ENCODE data around the gene FAM168A. TPM values are rescaled to one million over a fixed set of nuclear protein-coding genes. Genes with fewer than 3 reads are reported as not detected.

The FAM168A gene, protein sequence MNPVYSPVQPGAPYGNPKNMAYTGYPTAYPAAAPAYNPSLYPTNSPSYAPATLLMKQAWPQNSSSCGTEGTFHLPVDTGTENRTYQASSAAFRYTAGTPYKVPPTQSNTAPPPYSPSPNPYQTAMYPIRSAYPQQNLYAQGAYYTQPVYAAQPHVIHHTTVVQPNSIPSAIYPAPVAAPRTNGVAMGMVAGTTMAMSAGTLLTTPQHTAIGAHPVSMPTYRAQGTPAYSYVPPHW
- total RNA-seq (2021), result 23.6 to 25.9 TPM (median 24.2 TPM) in 3 replicates
- percentile 70 among the genes with signal in this experiment for Bru-seq, nascent RNA
- long read RNA-seq, experiment 1, partial matches to known transcripts, result 1 of 44 reads
- long read RNA-seq, experiment 1, other reads (novel, unspliced or antisense), result 41 of 44 reads
- long read RNA-seq, experiment 2, transcript FAM168A-202 (8 exons, 1,767 nt), result major isoform, 7 of 33 reads
- long read RNA-seq, experiment 2, partial matches to known transcripts, result 0 of 33 reads
- long read RNA-seq, experiment 2, other reads (novel, unspliced or antisense), result 26 of 33 reads
- long read RNA-seq, experiment 3, partial matches to known transcripts, result 0 of 3 reads
- long read RNA-seq, experiment 3, other reads (novel, unspliced or antisense), result 2 of 3 reads

DNA sequence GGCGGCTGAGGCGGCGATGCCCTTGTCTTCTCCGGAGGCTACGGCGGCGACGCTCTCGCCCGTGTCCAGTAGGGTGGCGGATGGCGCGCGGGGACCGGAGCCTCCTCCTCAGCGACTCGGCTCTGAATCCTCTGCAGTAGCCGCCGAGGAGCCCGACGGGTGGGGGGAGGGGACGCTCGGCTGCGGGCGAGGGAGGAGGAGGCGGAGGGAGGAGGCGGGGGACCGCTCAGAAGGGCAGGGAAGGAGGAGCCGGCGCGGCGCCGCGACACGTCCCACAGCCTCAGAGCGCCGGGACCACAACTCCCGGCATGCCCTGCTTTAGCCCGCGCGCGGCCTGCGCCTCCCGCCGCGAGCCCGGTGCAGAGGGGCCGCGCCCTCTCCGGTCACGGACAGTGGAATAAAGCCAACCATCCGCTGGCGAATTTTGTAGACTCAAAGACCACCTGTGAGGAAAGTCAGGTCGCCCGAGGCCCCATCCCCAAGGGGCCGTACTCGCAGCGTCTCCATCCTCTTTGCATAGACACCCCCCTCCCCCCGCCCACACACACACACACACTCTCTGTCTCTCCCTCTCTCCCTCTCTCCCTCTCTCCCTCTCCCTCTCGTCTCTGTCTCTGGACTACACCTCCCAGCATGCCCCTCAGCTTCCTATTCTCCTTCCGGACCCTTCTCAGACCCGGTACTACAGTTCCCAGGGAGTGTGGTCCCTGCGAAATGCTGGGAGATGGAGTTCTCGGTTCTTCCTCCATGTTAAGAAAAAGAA is at the start of gene FAM168A:
Gene FAM168A, minus strand, starts transcription at position 157 of the 763 bp plus-strand sequence. CDS start 129,638 bp downstream, outside the sequence.
- Mint-ChIP-seq H3K36me3 (no peaks in the 10 kb centered on the region), H3K27me3 (ENCODE audit: low read depth) (no peaks in the 10 kb centered on the region)
- CTCF ChIA-PET, result interaction anchor here (0.6 to 1.6 kb wide), 6 partner anchors 27 to 247 kb away, joined by 3 to 13 read pairs (median 6); partner anchors contain the start of gene PLEKHB1
- TF ChIP-seq NR3C1 (CRISPR knock-in tag; conservative IDR thresholded peaks at IDR 0.05; ENCODE audit: low read depth) (no peak), USF2 (CRISPR knock-in tag; IDR thresholded peaks at IDR 0.05) (no peak), ZNF232 (CRISPR knock-in tag; IDR thresholded peaks at IDR 0.05) (peak; percentile 55; the same call in 1 of the 2 replicates), TEAD1 (CRISPR knock-in tag; IDR thresholded peaks at IDR 0.05) (peak; percentile 70), FOXP1 (CRISPR knock-in tag; IDR thresholded peaks at IDR 0.05; ENCODE audit: borderline replicate concordance) (peak; percentile 85; the same call in 1 of the 2 replicates), STAT6 (CRISPR knock-in tag; conservative IDR thresholded peaks at IDR 0.05; ENCODE audit: low read depth) (no peak), ZNF425 (CRISPR knock-in tag; conservative IDR thresholded peaks at IDR 0.05) (no peak), ZBTB21 (CRISPR knock-in tag; IDR thresholded peaks at IDR 0.05; ENCODE audit: borderline replicate concordance) (no peak), CBFB (CRISPR knock-in tag; IDR thresholded peaks at IDR 0.05; ENCODE audit: low read depth) (no peak), NR2C2 (CRISPR knock-in tag; IDR thresholded peaks at IDR 0.05) (no peak), ESRRA (CRISPR knock-in tag; IDR thresholded peaks at IDR 0.05; ENCODE audit: borderline replicate concordance) (no peak), NFE2L1 (CRISPR knock-in tag; IDR thresholded peaks at IDR 0.05) (no peak)
- TF ChIP-seq, protein P1, sequence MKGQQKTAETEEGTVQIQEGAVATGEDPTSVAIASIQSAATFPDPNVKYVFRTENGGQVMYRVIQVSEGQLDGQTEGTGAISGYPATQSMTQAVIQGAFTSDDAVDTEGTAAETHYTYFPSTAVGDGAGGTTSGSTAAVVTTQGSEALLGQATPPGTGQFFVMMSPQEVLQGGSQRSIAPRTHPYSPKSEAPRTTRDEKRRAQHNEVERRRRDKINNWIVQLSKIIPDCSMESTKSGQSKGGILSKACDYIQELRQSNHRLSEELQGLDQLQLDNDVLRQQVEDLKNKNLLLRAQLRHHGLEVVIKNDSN (CRISPR knock-in tag; IDR thresholded peaks at IDR 0.05), result 0 out of 2 replicates have a peak, but pooled peaks have one; percentile 27
- TF ChIP-seq, protein P2, sequence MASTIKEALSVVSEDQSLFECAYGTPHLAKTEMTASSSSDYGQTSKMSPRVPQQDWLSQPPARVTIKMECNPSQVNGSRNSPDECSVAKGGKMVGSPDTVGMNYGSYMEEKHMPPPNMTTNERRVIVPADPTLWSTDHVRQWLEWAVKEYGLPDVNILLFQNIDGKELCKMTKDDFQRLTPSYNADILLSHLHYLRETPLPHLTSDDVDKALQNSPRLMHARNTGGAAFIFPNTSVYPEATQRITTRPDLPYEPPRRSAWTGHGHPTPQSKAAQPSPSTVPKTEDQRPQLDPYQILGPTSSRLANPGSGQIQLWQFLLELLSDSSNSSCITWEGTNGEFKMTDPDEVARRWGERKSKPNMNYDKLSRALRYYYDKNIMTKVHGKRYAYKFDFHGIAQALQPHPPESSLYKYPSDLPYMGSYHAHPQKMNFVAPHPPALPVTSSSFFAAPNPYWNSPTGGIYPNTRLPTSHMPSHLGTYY (CRISPR knock-in tag; IDR thresholded peaks at IDR 0.05), result no peak
- TF ChIP-seq, protein P3, sequence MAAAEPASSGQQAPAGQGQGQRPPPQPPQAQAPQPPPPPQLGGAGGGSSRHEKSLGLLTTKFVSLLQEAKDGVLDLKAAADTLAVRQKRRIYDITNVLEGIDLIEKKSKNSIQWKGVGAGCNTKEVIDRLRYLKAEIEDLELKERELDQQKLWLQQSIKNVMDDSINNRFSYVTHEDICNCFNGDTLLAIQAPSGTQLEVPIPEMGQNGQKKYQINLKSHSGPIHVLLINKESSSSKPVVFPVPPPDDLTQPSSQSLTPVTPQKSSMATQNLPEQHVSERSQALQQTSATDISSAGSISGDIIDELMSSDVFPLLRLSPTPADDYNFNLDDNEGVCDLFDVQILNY (CRISPR knock-in tag; IDR thresholded peaks at IDR 0.05), result peak; percentile 83; the same call in 1 of the 2 replicates
- TF ChIP-seq, protein P4, sequence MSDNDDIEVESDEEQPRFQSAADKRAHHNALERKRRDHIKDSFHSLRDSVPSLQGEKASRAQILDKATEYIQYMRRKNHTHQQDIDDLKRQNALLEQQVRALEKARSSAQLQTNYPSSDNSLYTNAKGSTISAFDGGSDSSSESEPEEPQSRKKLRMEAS (CRISPR knock-in tag; IDR thresholded peaks at IDR 0.05), result peak; percentile 78
- TF ChIP-seq, protein P5, sequence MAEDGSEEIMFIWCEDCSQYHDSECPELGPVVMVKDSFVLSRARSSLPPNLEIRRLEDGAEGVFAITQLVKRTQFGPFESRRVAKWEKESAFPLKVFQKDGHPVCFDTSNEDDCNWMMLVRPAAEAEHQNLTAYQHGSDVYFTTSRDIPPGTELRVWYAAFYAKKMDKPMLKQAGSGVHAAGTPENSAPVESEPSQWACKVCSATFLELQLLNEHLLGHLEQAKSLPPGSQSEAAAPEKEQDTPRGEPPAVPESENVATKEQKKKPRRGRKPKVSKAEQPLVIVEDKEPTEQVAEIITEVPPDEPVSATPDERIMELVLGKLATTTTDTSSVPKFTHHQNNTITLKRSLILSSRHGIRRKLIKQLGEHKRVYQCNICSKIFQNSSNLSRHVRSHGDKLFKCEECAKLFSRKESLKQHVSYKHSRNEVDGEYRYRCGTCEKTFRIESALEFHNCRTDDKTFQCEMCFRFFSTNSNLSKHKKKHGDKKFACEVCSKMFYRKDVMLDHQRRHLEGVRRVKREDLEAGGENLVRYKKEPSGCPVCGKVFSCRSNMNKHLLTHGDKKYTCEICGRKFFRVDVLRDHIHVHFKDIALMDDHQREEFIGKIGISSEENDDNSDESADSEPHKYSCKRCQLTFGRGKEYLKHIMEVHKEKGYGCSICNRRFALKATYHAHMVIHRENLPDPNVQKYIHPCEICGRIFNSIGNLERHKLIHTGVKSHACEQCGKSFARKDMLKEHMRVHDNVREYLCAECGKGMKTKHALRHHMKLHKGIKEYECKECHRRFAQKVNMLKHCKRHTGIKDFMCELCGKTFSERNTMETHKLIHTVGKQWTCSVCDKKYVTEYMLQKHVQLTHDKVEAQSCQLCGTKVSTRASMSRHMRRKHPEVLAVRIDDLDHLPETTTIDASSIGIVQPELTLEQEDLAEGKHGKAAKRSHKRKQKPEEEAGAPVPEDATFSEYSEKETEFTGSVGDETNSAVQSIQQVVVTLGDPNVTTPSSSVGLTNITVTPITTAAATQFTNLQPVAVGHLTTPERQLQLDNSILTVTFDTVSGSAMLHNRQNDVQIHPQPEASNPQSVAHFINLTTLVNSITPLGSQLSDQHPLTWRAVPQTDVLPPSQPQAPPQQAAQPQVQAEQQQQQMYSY (CRISPR knock-in tag; IDR thresholded peaks at IDR 0.05), result no peak
- TF ChIP-seq, protein P6, sequence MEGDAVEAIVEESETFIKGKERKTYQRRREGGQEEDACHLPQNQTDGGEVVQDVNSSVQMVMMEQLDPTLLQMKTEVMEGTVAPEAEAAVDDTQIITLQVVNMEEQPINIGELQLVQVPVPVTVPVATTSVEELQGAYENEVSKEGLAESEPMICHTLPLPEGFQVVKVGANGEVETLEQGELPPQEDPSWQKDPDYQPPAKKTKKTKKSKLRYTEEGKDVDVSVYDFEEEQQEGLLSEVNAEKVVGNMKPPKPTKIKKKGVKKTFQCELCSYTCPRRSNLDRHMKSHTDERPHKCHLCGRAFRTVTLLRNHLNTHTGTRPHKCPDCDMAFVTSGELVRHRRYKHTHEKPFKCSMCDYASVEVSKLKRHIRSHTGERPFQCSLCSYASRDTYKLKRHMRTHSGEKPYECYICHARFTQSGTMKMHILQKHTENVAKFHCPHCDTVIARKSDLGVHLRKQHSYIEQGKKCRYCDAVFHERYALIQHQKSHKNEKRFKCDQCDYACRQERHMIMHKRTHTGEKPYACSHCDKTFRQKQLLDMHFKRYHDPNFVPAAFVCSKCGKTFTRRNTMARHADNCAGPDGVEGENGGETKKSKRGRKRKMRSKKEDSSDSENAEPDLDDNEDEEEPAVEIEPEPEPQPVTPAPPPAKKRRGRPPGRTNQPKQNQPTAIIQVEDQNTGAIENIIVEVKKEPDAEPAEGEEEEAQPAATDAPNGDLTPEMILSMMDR (IDR thresholded peaks at IDR 0.05), result no peak

More for the DNA sequence above, at the start of gene FAM168A:
- peak; percentile 94 for DNase-seq (ENCODE audit: low spot score)
- POLR2A ChIA-PET, result interaction anchor here (0.5 to 0.9 kb wide), 5 partner anchors 16 to 801 kb away, joined by 3 to 8 read pairs (median 3); partner anchors contain the start of gene PGM2L1
- peaks cover 43% of the 10 kb centered on the region for H3K4me1 Mint-ChIP-seq
- H3K9me3 Mint-ChIP-seq, result no peaks in the 10 kb centered on the region
- H3K4me3 Mint-ChIP-seq, result peak within 1 kb of the TSS; percentile 80
- H3K27ac Mint-ChIP-seq, result peak within 1 kb of the TSS; percentile 85
- ATAC-seq, result peak; percentile 91
